Measurements from ENCODE around the gene ALDH16A1.
A peak's percentile ranks its signal among the peaks of the same experiment; 100 is the strongest.
"Not testable (repeated sequence)": the region's sequence is repeated elsewhere in the genome, so short reads cannot be mapped to it uniquely, and the experiment has no call there.

The ALDH16A1 gene

DNA sequence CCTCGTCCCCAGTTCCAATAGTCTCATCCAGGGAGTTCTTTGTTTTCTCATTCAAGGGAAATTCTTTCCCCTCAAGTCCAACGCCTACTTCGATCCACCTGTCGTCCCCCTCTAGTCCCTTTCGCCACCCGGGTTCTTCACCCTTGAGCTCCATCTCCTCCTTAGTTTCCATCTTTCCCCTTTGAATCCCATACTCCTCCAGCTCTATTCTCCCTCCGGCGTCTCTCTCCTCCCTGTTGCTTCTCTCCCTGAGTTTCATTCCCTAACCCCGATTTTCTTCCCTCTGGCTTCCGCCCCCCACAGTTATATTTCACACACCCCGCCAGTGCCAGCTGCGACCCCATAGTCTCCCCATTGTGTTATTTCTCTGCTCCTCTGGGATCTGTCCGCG, 11.1 kb upstream of the ALDH16A1 start:
- DNase-seq = no peak

DNA sequence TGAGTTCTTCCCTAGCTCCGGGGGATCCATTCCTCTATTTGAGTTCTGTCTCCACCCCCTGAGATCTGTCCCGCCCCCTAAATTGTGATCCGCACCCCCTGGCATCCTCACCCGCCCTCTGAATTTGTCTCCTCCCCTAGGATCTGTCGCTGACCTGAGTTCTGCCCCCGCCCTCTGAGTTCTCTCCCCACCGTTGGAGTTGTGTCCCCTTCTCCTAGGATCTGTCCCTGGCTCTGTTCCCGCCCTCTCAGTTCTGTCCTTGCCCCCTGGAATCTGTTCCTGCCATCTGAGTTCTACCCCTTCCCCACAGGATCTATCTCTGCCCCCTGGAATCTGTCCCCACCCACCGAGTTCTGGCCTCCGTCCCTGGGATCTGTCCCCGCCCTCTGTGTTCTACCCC, 10.7 kb upstream of the ALDH16A1 start:
- no peak for DNase-seq

DNA sequence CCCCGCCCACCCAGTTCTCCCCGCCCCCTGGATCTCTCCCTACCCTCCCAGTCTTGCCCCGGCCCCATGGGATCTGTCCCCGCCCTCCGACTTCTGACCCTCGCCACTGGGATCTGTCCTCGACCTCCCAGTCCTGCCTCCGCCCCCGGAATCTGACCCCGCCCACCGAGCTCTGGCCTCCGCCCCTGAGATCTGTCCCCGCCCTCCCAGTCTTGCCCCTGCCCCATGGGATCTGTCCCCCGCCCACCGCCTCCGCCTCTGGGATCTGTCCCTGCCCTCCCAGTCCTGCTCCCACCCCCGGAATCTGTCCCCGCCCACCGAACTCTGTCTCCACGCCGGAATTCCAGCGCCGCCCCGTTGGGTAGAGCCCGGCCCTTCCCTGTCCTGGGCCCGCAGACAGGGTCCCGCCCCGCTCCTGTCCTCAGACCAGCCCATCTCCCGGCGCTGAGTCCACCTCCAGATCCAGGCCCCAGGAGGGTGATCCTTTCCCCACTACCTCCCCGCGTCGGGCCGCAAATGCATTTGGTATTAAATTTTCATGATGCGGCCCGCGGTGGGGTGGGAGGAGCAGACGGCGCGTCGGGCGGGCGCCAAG, 10.2 kb upstream of the ALDH16A1 start:
- peak; percentile 85 for DNase-seq

DNA sequence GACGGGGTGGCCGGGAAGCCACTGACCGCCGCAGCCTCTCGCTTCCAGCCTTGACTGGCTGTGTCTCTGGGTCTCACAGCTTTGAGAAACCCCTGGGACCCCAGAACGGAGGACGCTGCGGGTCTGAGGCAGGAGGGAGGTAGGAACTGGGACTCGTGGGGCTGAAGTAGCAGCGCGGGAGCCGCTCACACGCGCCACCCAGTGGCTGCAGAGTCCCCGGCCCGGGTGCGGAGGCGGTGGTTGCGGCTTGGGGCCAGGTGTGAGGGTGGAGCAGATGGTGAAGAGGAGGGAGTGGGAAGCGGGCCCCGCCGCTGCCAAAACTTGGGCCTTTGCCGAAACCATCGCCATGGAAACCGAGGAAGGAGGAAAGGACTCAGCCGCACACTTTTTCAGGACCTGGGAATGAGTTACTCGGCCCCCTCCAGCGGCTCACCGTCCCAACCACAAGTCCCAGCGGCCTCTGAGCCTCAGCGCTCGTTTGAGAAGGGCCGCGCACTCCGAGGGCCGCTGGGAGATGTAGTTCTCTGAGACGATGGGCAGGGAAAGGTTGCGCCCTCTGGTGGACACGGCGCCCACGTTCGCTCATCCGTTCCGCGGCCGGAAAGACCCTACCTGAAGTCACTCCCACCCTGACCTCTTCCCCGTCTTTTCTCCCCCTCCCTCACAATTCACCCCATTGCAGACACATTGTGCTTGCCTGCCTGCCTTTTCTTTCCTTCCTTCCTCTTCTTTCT, 9.5 kb upstream of the ALDH16A1 start:
- DNase-seq = peak; percentile 98

DNA sequence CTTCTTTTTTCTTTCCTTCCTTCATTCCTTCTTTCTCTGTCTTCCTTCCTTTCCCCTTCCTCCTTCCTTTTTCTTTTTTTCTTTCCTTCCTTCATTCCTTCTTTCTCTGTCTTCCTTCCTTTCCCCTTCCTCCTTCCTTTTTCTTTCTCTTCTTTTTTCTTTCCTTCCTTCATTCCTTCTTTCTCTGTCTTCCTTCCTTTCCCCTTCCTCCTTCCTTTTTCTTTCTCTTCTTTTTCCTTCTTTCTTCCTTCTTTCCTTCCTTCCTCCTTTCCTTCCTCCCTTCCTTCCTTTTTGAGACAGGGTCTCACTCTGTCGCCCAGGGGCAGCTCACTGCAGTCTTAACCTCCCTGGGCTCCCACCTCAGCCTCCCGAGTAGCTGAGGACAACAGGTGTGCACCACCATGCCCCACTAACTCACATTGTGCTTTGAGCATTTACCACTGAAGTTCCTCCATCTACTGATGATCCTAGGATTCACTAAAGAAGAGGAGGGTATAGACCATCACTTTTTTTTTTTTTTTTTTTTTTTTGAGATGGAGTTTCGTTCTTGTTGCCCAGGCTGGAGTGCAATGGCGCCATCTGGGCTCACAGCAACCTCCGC, 8.8 kb upstream of the ALDH16A1 start:
- DNase-seq = not testable (repeated sequence)

DNA sequence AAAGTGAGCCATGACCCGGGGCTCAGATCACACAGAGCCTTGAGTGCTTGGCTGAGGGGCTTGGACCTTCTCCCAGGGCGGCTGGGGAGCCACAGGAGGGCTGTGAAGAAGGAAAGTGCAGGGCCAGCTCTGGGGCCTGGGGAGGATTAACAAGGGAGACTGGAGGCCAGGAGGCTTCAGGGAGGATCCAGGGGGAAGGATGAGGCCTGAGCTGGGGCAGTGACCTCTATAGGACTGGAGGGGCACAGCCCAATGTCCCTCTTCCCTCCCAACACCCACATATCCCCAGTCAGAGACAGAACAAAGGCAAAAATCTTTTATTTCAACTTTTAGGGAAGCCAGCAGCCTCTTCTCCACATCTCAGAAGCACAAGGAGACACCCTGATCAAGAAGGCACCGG, 7.0 kb upstream of the ALDH16A1 start:
- no peak for DNase-seq

DNA sequence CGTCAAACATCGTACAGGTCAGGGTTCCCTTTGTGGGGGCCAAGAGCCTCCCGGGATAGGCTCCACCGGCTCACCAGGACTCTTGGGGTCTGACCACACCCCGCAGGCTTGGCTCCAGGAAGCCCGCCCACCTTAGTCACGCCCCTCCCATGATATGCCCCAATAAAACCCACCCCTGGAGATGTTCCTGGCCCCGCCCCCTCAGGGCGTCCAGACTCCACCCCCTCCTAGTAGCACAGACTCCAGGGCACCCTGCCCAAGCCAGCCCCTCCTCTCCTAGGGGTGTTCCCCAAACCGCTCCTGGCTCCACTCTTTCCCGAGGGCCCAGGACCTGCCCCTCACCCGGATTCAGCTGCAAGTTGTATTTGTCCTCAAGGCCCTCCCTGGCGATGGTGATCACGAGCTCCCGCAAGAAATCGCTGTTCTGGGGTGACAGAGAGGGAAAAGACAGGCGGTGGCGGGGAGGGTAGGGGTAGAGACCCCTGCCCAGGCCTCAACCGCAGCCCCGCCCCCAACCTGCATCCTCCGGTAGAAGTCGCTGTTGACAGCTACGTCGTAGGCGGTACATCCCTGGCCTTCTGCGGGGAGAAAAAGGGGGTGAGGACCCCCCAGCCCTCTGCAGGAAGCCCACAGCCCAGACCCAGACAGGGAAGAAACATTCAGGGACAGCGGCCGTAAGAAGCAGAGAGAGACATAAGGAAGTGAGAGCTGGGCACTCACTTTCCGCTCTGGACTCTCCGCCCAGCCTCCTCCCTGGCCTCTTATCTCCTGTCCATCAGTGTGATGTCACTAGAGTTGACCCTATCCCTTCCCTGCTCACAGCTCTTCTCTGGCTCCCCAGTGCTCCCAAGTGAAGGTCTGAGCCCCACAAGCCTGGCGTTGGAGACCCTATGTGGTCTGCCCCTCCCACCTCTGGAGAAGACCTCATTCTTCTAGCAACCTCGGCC, 5.3 kb upstream of the ALDH16A1 start:
- DNase-seq = peak; percentile 33

DNA sequence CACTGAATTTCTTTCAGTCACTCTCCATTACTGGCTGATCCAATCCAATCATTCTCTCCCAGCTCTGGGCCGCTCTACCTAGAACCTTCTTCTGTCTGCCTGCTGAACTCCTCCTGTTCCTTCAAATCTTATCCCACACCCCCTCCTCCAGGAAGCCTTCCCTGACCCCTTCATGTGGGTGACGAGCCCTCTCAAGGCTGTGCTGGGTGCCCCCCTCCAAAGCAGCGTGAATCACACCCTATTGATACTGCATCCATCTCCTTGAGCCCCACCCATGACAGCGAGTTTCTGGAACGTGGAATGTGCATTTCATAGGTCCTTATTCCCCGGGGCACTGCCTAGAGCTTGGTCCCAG, 4.6 kb upstream of the ALDH16A1 start:
- no peak for DNase-seq

DNA sequence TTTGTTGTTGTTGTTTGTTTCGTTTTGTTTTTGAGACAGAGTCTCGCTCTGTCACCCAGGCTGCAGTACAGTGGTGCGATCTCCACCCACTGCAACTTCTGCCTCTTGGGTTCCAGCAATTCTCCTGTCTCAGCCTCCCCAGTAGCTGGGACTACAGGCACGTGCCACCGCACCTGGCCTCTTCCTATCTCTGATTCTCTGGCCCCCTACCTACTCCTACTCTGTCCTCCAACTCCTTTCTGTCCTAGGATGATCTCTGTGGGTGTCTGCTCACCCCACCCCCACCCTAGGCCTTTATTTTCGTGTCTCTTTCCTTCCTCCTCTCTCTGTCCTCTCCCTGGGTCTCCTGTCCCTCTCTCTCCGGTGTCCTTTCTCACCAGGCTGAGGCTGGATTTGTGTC, 2.6 kb upstream of the ALDH16A1 start:
- DNase-seq = no peak

DNA sequence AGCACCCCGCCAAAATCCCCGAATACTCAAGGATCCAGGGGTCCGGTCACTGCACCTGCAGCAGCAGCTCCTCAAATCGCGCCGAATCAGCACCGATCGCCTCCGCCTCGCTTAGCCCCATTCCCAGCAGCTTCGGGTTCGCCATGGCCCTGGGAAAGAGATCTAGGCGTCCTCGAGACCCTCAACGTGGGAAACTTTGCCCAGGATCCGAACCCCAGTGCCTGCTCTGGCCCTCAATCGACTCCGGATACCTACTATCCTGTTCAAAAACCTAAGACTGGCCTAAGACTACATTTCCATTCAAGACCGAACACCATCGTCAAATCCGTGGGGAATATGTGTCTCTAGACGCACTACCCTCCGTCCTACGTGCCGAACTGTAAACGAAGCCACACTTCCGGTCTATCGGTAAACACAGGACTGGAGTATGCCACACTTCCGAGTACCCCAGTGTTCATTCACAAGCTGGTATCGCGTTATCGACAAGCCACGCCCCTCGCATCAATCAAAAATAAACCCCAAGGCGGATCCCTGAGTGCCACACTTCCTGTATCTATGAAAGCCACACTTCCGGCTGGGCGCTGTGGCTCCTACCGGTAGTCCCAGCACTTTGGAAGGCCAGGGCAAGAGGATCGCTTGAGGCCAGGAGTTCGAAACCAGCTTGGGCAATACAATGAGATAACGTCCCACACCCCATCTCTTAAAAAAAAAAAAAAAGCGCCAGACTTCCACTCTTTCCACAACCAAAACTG, 1.4 kb upstream of the ALDH16A1 start, which contains the start of gene PIH1D1:
Gene PIH1D1, minus strand, starts transcription at position 385 of the 752 bp plus-strand sequence. Its CDS starts 240 bp downstream, at position 145.
- DNase-seq = peak; percentile 100

DNA sequence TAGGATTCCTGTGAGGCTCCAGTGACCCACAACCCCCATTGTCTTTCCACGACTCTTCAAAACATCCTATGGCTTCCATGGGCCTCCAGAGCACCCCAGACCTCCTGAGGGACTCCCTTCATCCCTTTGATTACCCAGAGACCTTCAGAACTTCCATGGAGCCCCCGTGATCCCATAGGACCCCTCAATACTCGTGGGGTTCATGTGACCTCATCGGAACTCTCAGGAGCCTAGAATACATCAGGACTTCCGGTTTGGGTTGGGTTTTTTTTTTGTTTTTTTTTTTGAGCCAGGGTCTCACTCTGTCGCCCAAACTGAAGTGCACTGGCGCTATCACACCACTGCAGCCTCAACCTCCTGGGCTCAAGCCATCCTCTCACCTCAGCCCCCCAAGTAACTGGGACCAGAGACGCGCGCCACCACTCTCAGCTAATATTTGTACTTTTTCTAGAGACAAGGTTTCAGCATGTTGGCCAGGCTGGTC, 774 bp downstream of the ALDH16A1 start:
- DNase-seq = no peak

DNA sequence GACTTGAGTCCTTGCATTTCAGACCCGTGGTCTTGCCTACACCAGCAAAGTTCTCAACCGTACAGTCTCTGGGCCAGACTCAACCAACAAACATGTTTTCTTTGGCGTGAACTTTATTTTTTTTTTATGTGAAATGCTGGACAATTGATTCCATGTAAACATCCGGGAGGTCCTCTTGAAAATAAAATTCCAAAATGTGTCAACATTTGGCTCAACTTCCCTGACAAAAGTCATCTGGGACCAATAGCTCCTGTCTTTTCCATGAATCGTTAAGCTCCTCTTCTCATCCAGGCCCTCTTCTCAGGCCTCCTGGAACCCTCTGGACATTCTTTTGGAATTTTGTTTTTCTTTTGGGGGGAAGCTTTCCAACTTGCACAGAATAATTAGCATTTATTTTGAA, 2.7 kb downstream of the ALDH16A1 start:
- DNase-seq = no peak

DNA sequence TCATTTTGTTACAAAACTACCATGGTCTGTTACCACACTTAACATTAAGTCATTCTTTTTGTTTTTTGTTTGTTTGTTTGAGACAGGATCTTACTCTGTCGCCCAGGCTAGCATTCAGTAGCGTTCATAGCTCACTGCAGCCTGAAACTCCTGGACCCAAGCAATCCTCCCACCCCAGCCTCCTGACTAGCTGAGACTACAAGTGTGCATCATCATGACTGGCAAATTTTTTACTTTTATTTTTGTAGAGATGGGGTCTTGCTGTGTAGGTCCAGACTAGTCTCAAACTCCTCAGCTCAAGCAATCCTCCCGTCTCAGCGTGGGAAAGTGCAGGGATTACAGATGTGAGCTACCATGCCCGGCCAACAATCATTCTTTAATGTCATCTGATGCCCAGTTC, 3.3 kb downstream of the ALDH16A1 start:
- no peak for DNase-seq

DNA sequence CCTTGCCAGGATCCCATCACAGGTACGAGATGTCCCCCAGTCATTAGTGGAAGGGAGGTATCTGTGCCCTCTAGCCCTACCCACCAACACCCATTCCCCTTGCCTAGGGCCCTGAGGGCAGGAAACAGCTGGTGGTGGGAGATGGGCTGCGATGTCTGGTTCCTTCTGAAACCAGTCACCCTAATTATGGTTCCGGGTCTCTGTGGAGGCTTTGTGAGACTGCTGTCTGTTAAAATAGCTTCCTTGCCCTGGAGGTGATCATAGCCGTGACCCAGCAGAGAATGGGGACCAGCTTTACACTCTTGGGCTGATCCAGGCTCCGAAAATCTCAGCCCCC, 5.5 kb downstream of the ALDH16A1 start:
- no peak for DNase-seq

DNA sequence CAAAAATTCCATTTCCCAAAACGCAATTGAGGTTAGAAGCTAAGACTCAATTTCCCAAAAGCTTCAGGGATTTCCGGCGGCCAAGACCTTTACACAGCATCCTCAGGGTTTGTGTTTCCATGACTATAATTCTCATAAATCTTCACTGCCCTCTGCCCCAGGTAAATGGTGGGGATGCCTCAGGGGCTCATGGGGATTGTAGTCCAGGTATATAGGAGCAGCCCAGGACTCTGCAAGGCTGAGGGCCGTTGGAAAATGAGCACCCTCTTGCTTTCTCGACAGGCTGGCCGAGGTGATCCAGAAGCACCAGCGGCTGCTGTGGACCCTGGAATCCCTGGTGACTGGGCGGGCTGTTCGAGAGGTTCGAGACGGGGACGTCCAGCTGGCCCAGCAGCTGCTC, 6.4 kb downstream of the ALDH16A1 start:
- no peak for DNase-seq

DNA sequence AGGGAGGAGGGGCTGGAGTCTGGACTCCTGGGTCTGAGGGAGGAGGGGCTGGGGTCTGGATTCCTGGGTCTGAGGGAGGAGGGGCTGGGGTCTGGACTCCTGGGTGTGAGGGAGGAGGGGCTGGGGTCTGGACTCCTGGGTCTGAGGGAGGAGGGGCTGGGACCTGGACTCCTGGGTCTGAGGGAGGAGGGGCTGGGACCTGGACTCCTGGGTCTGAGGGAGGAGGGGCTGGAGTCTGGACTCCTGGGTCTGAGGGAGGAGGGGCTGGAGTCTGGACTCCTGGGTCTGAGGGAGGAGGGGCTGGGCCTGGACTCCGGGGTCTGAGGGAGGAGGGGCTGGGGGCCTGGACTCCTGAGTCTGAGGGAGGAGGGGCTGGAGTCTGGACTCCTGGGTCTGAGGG, 8.1 kb downstream of the ALDH16A1 start:
- DNase-seq = not testable (repeated sequence)

DNA sequence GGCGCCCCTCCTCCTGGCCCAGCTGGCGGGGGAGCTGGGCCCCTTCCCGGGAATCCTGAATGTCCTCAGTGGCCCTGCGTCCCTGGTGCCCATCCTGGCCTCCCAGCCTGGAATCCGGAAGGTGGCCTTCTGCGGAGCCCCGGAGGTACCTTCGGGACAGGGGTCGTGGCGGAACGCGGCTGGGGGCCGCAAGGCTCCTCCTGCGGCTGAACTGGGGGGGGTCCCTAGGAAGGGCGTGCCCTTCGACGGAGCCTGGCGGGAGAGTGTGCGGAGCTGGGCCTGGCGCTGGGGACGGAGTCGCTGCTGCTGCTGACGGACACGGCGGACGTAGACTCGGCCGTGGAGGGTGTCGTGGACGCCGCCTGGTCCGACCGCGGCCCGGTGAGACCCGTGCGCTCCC, 8.6 kb downstream of the ALDH16A1 start:
- DNase-seq = no peak

DNA sequence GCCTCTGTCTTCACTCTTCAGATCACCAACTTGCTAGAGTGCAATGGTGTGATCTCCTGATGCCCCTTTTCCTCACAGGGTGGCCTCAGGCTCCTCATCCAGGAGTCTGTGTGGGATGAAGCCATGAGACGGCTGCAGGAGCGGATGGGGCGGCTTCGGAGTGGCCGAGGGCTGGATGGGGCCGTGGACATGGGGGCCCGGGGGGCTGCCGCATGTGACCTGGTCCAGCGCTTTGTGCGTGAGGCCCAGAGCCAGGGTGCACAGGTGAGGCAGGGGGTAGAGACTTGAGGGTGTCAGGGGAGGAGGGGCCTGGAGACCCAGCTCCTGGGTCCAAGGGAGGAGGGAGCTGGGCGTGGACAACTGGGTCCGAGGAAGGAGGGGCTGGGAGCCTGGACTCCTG, 9.5 kb downstream of the ALDH16A1 start:
- DNase-seq = no peak

DNA sequence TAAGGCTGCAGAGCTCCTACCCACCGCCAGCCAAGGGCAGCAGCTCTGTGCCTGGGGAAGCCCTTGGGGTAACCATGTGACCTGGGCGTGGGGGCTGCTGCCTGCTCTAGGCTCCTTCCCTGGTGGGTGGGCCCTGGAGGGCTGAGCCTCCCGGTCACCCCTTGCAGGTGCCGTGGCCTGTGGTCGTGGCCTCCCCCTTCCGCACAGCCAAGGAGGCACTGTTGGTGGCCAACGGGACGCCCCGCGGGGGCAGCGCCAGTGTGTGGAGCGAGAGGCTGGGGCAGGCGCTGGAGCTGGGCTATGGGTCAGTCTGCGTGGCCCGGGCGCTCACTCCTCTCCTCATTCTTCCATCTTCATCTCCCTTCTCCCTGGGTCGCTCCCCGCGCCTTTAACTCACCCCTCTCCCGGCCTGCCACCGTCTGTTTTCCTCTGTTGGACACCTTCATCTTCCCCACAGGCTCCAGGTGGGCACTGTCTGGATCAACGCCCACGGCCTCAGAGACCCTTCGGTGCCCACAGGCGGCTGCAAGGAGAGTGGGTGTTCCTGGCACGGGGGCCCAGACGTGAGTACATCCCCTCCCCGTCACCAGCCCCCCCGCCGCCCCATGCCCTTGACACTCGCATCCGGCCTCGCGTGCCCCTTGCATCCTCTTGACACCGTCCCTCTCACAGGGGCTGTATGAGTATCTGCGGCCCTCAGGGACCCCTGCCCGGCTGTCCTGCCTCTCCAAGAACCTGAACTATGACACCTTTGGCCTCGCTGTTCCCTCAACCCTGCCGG, 11.1 kb downstream of the ALDH16A1 start:
- DNase-seq = no peak

DNA sequence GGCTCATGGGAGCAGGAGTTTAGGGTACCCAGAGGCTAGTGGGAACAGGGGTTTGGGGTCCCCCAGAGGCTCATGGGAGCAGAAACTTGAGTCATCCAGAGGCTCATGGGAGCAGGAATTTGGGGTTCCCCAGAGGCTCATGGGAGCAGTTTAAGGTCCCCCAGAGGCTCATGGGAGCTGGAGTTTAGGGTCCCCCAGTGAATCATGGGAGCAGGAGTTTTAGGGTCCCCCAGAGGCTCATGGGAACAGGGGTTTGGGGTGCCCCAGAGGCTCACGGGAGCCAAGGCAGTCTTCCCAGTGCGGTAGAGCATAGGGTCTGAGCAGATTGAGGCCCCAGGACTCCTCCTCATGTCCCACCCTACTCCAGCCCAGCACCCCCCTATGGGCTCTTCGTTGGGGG, 12.3 kb downstream of the ALDH16A1 start:
- no peak for DNase-seq

DNA sequence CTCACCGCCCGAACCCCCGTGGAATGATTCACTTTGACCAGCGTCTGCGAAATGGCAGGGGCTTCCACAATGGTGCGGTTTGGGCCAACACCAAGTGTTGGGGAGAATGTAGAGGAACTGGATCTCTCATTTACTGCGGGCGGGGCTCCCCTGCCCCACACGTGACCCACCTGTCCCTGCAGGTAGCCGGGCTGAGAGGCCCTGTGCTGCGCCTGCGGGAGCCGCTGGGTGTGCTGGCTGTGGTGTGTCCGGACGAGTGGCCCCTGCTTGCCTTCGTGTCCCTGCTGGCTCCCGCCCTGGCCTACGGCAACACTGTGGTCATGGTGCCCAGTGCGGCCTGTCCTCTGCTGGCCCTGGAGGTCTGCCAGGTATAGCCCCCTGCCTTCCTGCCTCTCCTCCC, 15.2 kb downstream of the ALDH16A1 start:
- DNase-seq = no peak
